HepG2 (cell line): Measurements from ENCODE around the gene DNAJC5. TPM values are rescaled to one million over a fixed set of nuclear protein-coding genes. Genes with fewer than 3 reads are reported as not detected.

Experiments used
- ADNP ChIP-seq: sonication (generic); formaldehyde crosslinking; IDR thresholded peaks from 2 replicates; pipeline ENCODE4 v1.4.0; 2020; ENCODE audit warnings: missing genetic modification reagents
- ARHGAP35 ChIP-seq: sonication (generic); formaldehyde crosslinking; IDR thresholded peaks from 2 replicates; pipeline ENCODE4 v1.9.0; 2022; ENCODE audit warnings: mild to moderate bottlenecking, inconsistent platforms, moderate library complexity, missing genetic modification reagents, borderline replicate concordance
- ATF6 ChIP-seq: sonication (generic); formaldehyde crosslinking; conservative IDR thresholded peaks from 2 replicates; pipeline ENCODE4 v1.4.0; 2020; ENCODE audit warnings: missing genetic modification reagents
- CENPX ChIP-seq: sonication (generic); formaldehyde crosslinking; IDR thresholded peaks from 2 replicates; pipeline ENCODE4 v1.9.0; 2021; ENCODE audit warnings: mild to moderate bottlenecking, missing genetic modification reagents, moderate library complexity
- GPBP1L1 ChIP-seq: sonication (generic); formaldehyde crosslinking; IDR thresholded peaks from 2 replicates; pipeline ENCODE4 v1.5.0; 2020; ENCODE audit warnings: mild to moderate bottlenecking, missing genetic modification reagents
- HNF4A ChIP-seq: sonication (generic); formaldehyde crosslinking; IDR thresholded peaks from 2 replicates; pipeline ENCODE4 v1.4.0; 2020; ENCODE audit warnings: missing genetic modification reagents
- KDM4B ChIP-seq: sonication (generic); formaldehyde crosslinking; IDR thresholded peaks from 2 replicates; pipeline ENCODE4 v1.4.0; 2020; ENCODE audit warnings: missing genetic modification reagents
- MEF2D ChIP-seq: sonication (generic); formaldehyde crosslinking; IDR thresholded peaks from 2 replicates; pipeline ENCODE4 v1.5.1; 2020; ENCODE audit warnings: mild to moderate bottlenecking, missing genetic modification reagents
- PATZ1 ChIP-seq: sonication (generic); formaldehyde crosslinking; IDR thresholded peaks from 2 replicates; pipeline ENCODE4 v1.4.0; 2020; ENCODE audit warnings: missing genetic modification reagents
- PBX3 ChIP-seq: sonication (generic); formaldehyde crosslinking; IDR thresholded peaks from 2 replicates; pipeline ENCODE4 v1.8.1; 2023; ENCODE audit warnings: missing genetic modification reagents, inconsistent platforms, borderline replicate concordance
- POLR2AphosphoS5 ChIP-seq: IDR thresholded peaks from 2 replicates; pipeline ENCODE4 v1.6.1; 2012; ENCODE audit warnings: low read depth, low read length
- RFX3 ChIP-seq: IDR thresholded peaks from 2 replicates; pipeline ENCODE4 v1.6.1; 2016; ENCODE audit warnings: missing biosample characterization, missing genetic modification reagents
- SAP130 ChIP-seq: IDR thresholded peaks from 2 replicates; pipeline ENCODE4 v1.6.1; 2016; ENCODE audit warnings: low read depth
- SSRP1 ChIP-seq: IDR thresholded peaks from 2 replicates; pipeline ENCODE4 v1.6.1; 2016; ENCODE audit warnings: control low read depth
- ZFP36L1 ChIP-seq: sonication (generic); formaldehyde crosslinking; IDR thresholded peaks from 2 replicates; pipeline ENCODE4 v1.8.0; 2022; ENCODE audit warnings: mild to moderate bottlenecking, missing genetic modification reagents, moderate library complexity
- ZNF275 ChIP-seq: sonication (generic); formaldehyde crosslinking; IDR thresholded peaks from 2 replicates; pipeline ENCODE4 v1.8.0; 2022; ENCODE audit warnings: missing genetic modification reagents, mild to moderate bottlenecking, inconsistent platforms, borderline replicate concordance
- ZNF329 ChIP-seq: sonication (generic); formaldehyde crosslinking; IDR thresholded peaks from 2 replicates; pipeline ENCODE4 v1.9.0; 2021; ENCODE audit warnings: low read depth, mild to moderate bottlenecking, missing genetic modification reagents
- polyA plus RNA-seq, 8 experiments: library from polyadenylated mRNA; depleted of rRNA in 3 of 8; stranded (reverse) in 7 of 8; unstranded in 1 of 8; fragments of >200 nt; fragmentation: Illumina TruSeq in 4 of 8; extraction: Trizol in 4 of 8; gene quantifications; 2 replicates each; pipeline versions ENCODE4 v1.2.1 to v1.2.3, GENCODE V29; 2011 to 2016; ENCODE audit warnings: low read depth in 4 of 8, missing spikeins in 1 of 8, mixed read lengths in 1 of 8; ENCODE audit not compliant: insufficient read depth in 1 of 8
- total RNA-seq, 5 experiments: library from RNA; depleted of rRNA; stranded (reverse); fragments of >200 nt; fragmentation: Illumina TruSeq; extraction: Trizol; gene quantifications; 2 replicates each; pipeline ENCODE4 v1.2.3, GENCODE V29; 2016; ENCODE audit warnings: low read depth in 1 of 5

Gene DNAJC5
- total and polyA plus RNA-seq, 2 of the 13 experiments (the other 11 are each of a cell fraction or from before 2014, with no cell fraction given) = 42.8 to 64.5 TPM

GRCh38 chr20:63980806-63981728 lies 86.1 kb downstream of the DNAJC5 start, which contains the start of gene PRPF6 (continued):
- TF ChIP-seq PATZ1 (CRISPR knock-in tag) (peak; percentile 95), KDM4B (CRISPR knock-in tag) (peak; percentile 95), PBX3 (no peak), ZNF329 (CRISPR knock-in tag) (peak; percentile 81), ZFP36L1 (CRISPR knock-in tag) (no peak), ATF6 (0 out of 2 replicates have a peak, but pooled peaks have one; percentile 64), SAP130 (CRISPR knock-in tag) (peak; percentile 100), SSRP1 (peak; percentile 53; the same call in 1 of the 2 replicates), RFX3 (CRISPR knock-in tag) (peak; percentile 21; the same call in 1 of the 2 replicates), MEF2D (CRISPR knock-in tag) (peak; percentile 95), ARHGAP35 (peak; percentile 97), HNF4A (CRISPR knock-in tag) (peak; percentile 56), GPBP1L1 (CRISPR knock-in tag) (no peak), ADNP (CRISPR knock-in tag) (no peak), CENPX (no peak), POLR2AphosphoS5 (peak; percentile 91), ZNF275 (CRISPR knock-in tag) (peak; percentile 66; the same call in 1 of the 2 replicates)
